Measurements from ENCODE around the gene LAMB4. TPM values are rescaled to one million over a fixed set of nuclear protein-coding genes. Genes with fewer than 3 reads are reported as not detected.

LAMB4 gene
- total and polyA plus RNA-seq, 10 donors = 0.03 to 0.94 (median 0.22) TPM; not detected in 2

DNA sequence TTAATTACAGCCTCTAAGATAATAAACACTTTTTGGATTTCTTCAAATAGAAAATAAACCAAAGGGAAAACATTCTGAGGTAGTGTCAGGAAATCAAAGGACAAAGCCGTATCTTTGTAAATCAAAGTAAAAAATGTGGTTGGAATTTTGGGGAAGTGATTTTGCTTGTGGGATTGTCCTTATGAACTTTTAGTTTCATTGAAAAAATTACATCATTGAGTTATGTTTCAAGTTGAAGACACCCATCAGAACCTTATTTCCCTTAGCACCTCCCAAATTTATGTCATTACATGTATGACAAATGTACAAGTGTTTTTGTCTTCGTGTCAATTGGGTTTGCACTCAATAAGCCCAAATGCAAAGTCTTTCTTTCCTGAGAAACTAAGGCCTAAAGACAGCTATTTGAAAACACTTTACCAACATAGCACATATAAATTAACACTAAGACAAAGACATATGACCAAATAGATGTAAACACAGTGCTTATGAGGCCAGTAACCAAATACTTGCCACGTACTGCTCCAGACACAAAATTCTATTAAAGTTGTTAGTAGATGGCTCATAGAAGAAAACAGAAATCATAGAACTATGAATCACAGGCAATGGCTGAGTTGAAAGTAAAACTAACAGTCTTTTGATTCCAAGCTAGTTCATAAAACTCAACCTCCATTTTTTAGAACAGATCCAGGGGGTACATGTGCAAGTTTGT lies 26.9 kb upstream of the LAMB4 start:
- TF ChIP-seq POLR2AphosphoS5 (IDR thresholded peaks at IDR 0.05) (no peak), POLR2A (IDR thresholded peaks at IDR 0.05) (no peak), CTCF (IDR thresholded peaks at IDR 0.05 in 8 of 11, conservative IDR thresholded peaks at IDR 0.05 in 3 of 11) (no peak)
- H3K4me1 ChIP-seq = no peaks in the 10 kb centered on the region
- no peaks in the 10 kb centered on the region for H3K36me3 ChIP-seq
- H3K4me3 ChIP-seq = no peak overlapping the region
- intact Hi-C loops (cut with DNase I; ENCODE audit: low total_unique reads) = no loop called here
- DNase-seq = no peak
- no peaks in the 10 kb centered on the region for H3K9me3 ChIP-seq
- no peak overlapping the region for H3K27ac ChIP-seq
- H3K27me3 ChIP-seq (replicated peaks in 1 of 7) = peaks cover 0 to 8% (median 0%) of the 10 kb centered on the region in 7 donors
- 62 to 76% (median 72%) methylated on average over 3 of the region's 3 CpGs for WGBS, 5 donors

- intact Hi-C loops (cut with DNase I; ENCODE audit: low total_unique reads) = no loop called here
- Histone ChIP-seq H3K36me3 (no peaks in the 10 kb centered on the region), H3K27ac (no peak overlapping the region), H3K4me3 (no peak overlapping the region), H3K4me1 (no peaks in the 10 kb centered on the region), H3K9me3 (no peaks in the 10 kb centered on the region), H3K27me3 (replicated peaks in 1 of 7) (peaks cover 0 to 8% (median 0%) of the 10 kb centered on the region in 7 donors)
- 48 to 64% (median 64%) methylated on average over 3 of the region's 3 CpGs for WGBS, 5 donors
- DNase-seq = no peak
- no peak for TF ChIP-seq CTCF (IDR thresholded peaks at IDR 0.05 in 8 of 11, conservative IDR thresholded peaks at IDR 0.05 in 3 of 11)
These were observed 22.0 kb upstream of the LAMB4 start for GRCh38 chr7:108152198-108152597.

- Histone ChIP-seq H3K27ac (no peak overlapping the region), H3K4me1 (peaks cover 0 to 9% (median 4%) of the 10 kb centered on the region in 6 donors), H3K27me3 (replicated peaks in 1 of 7) (peaks cover 0 to 8% (median 0%) of the 10 kb centered on the region in 7 donors), H3K36me3 (no peaks in the 10 kb centered on the region), H3K4me3 (no peak overlapping the region), H3K9me3 (no peaks in the 10 kb centered on the region)
- DNase-seq = no peak
- WGBS, 5 donors = 58 to 66% (median 61%) methylated on average over 6 of the region's 6 CpGs
- intact Hi-C loops (cut with DNase I; ENCODE audit: low total_unique reads) = loop anchor here (5.0 to 10.0 kb wide), 2 partner anchors 38 to 275 kb away; no protein-coding TSS in a partner anchor
- TF ChIP-seq POLR2A (IDR thresholded peaks at IDR 0.05) (no peak), CTCF (IDR thresholded peaks at IDR 0.05 in 8 of 11, conservative IDR thresholded peaks at IDR 0.05 in 3 of 11) (no peak), POLR2AphosphoS5 (IDR thresholded peaks at IDR 0.05) (no peak)
These were observed 19.7 kb upstream of the LAMB4 start for GRCh38 chr7:108149908-108150307.

- TF ChIP-seq POLR2AphosphoS5 (IDR thresholded peaks at IDR 0.05) (no peak), CTCF (IDR thresholded peaks at IDR 0.05 in 8 of 11, conservative IDR thresholded peaks at IDR 0.05 in 3 of 11) (no peak), POLR2A (IDR thresholded peaks at IDR 0.05) (no peak)
- intact Hi-C loops (cut with DNase I; ENCODE audit: low total_unique reads) = loop anchor here (5.0 to 10.0 kb wide), 2 partner anchors 37 to 274 kb away; no protein-coding TSS in a partner anchor
- WGBS, 5 donors = 76 to 95% (median 91%) methylated on average over 5 of the region's 5 CpGs
- Histone ChIP-seq H3K27me3 (replicated peaks in 1 of 7) (peaks cover 0 to 8% (median 0%) of the 10 kb centered on the region in 7 donors), H3K4me1 (peaks cover 0 to 9% (median 4%) of the 10 kb centered on the region in 6 donors), H3K36me3 (no peaks in the 10 kb centered on the region), H3K27ac (no peak overlapping the region), H3K9me3 (no peaks in the 10 kb centered on the region), H3K4me3 (no peak overlapping the region)
- no peak for DNase-seq
These were observed 19.0 kb upstream of the LAMB4 start for GRCh38 chr7:108149119-108149518.
